HG03575 (cell line): ENCODE measurements around the gene TOP1.

Source experiments
- ATAC-seq: cut with Tn5 transposase; IDR thresholded peaks from one replicate; pipeline ENCODE4 v1.9.1; 2021; ENCODE audit not compliant: unreplicated experiment, insufficient number of reproducible peaks, low FRiP score; ENCODE audit errors: extremely low read depth

TOP1 gene

DNA sequence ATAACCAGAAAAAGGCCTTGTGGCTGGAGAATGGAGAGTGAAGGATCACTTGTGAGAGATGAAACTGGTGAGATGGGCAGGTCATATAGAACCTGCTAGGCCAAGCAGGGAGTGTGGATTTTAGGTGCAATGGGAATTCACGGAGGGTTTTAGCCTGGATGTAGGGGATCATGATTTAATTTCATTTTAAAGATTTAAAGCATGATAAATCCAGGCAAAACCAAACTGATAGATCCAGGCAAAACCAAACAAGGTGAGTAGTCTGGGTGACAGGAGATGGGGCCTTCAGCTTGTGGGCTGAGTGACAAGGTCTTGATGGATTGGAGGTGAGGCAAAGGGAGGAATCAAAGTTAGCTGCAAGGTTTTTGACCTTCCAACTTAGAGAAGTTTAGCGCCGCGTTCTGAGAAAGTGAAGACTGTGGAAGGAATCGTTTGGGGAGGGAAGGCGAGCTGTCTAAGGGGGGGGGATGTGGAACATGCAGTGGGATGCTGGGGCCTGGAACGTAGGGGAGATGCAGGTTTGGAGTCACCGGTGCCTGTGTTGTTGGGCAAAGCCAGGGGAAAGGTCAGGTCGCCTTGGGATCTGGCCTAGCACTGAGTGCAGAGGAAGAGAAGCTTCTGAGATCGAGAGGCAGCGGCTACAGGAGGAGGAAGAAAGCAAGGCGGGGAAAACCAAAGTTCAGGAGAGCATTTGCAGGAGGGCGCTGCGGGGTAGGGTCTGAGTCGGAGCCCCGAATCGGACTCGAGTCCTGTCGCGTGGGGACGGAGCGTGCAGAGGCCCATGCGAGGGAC lies 107.5 kb downstream of the TOP1 start:
- no peak for ATAC-seq

DNA sequence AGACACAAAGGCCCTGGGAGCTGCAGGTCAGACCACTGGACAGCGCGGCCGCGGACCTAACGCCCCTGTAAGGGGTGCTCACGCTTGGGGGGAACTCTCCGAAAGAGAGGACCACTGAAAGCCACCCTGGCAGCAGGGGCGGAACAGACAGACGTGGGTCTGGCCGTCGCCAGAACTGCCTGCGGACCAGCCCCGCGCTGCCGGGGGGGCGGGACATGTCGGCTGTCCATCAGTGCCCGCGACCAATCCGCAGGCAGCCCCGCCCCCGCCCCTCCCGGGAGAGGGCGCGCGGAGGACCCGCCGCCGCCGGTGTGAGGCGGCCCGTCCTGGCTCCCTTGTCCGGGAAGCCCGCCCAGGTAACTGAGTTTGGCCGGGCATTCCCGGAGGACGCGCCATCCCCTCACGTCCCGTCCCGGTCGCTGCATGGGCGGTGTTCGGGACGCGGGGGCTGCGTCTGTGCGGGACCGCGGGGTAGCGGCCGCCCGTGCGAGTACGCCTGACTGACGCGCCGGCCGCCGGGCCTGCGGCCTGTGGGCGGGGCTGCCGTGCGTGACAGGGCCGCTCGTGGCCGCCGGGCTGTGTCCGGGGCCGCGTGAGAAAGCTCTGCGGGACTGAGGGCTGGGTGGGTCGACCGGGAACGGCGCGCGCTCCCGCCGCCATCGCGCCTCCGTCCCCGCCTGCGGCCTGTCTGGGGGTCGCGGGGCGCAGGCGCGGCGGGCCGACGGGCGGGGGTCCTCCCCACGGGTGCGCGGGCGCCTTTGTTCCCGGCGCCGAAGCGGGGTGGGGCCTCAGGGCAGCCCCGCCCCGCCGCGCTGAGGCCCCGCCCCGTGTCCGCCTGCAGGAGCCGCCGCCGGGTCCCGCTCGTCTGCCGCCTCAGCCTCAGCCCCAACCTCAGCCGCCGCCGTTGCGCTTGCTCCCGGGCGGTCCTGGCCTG lies 108.3 kb downstream of the TOP1 start, which contains the start of gene PLCG1:
Gene PLCG1 (plus strand): TSS at position 864 of the 934 bp plus-strand sequence. CDS start 99 bp downstream, outside the sequence.
- no peak for ATAC-seq

DNA sequence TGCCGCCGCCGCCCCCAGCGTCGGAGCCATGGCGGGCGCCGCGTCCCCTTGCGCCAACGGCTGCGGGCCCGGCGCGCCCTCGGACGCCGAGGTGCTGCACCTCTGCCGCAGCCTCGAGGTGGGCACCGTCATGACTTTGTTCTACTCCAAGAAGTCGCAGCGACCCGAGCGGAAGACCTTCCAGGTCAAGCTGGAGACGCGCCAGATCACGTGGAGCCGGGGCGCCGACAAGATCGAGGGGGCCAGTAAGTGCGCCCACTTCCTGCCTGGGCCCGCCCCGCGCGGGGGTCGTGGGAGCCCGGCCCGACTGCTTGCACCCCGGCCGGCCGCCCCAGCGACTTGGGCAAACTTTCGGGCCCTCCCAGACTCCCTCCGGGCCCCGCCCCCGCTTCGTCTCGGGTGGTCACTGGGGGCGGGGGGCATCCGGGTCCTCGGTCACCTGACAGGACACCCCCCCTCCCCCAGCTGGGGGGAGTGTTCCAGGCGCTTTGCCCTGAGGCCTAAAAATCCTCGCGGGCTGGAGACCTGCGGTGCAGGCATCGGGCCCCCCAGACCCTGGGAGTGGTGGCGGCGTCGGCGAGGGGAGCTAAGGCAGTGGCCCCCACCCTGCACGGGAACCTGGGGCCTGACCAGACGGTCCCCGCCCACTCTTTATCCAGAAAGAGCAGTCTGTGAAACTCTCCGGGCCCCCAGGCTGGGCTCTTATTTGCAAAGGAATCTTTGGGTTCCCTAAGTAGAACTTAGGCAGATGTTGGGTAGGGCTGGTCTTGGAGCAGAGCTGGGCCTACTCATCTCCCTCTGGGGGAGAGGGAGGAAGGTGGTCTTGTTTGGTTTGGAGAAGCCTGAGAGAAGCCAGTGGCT lies 109.2 kb downstream of the TOP1 start:
- ATAC-seq: no peak

DNA sequence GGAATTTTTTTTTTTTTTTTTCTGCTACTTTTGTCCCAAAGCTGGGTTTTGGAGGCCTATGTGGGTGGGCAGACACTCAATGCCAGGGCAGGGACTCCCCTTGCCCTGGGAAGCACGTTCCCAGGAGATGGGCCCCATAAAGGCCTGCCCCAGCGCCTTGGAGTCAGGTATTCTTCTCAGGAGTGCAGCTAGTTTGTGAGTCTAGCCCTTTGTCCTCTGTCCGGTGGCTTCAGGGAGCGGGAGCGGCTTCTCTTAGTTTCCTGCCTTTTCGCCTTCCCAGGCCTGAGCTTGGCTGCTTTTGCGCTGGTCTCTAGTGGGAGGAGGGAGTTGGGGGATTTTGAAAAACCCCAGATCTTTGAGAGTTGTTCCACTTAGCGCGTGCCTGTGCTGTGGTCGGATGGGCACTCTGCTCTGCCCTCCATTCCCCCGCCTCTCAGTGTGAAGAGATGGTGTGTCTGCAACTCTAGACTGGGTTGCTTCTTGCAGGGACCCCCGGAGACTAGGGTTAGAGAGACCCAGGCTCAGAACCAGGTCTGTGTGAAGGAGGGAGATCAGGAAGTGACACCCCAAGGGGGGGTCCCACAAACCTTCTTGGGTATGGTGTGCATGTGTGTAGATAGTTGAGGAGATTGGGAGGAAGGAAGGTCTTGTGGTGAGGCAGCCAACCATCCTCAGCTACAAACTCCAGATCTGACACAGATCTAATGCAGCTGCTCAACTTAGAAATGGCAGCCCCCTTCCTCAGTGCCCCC lies 110.0 kb downstream of the TOP1 start:
- no peak for ATAC-seq

DNA sequence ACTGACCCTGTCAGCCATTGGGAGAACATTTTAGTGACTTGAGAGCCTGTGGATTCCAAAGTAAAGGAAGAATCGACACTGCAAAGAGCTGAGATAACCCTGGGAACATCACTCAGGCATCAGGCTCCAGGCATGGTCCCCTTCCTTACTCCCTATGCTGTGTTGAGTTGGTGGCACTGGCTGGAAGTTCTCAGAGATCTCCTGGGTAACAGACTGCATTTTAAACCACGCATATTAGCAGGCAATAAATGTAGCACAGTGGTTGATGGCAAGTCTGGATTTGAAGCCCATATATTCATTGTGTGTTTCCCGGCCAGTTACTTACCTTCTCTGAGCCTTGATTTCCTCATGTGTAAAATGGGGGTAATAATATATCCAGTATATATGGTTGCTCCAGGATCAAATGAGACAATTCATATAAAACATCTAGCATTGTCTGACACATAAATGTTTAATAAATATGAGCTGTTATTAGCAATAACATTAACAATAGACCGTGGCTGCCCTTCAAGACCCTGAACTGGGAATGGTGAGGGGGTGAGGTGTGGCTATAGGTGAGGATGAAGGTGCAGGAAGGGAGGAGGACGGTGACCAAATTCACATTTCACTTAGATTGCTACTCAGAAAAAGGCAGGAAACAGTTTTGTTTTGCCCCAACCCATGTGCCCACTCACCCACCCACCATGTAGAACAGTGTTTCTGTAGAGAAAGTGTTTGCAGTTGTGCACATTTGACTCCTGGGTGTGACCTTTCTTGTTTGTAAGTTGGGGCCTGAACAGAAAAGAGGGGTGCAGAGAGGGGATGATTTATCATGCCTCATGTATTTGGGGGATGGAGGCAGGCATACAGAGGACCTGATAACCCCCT lies 110.8 kb downstream of the TOP1 start:
- ATAC-seq: no peak

DNA sequence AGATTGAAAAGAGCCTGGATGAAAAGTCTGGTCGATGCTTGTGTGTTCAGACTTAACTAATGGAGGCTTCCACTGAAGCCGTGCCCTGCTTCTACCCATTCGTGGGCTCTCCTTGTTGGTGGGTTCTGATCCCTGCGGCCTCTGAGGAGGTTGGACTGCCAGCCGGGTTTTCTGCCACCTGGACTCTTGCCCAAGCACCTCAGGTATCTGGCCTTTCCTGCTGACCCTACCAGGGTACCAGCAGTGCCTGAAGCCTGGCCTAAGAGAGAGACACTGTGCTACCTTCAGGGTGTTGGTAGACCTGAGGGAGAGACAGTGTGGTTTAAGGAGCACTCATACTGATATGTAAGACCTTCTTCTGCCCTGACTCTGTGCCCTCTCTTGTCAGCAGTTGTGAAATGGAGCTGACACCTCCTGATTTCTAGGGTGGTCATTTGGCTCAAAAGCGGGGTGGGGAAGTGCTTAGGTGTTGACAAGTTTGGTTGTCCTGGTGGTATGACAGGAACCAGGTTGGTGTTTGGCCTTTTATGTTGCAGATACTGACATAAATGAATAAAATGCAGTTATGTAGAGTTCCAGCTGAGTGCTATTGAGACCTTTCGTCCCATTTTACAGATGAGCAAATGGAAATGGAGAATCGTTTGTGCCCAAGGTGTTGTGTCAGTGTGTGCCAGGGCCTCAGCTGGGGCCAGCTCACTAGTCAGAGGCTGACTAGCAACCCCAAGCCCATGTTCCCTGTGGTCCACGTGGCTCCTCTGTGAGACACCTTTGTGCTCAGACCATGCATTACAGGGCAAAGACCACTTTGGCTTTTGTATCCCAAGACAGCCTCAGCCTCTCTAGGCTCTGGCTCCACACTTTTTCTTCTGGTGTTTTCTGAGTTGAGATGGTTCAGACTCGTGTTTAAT lies 111.9 kb downstream of the TOP1 start:
- no peak for ATAC-seq

DNA sequence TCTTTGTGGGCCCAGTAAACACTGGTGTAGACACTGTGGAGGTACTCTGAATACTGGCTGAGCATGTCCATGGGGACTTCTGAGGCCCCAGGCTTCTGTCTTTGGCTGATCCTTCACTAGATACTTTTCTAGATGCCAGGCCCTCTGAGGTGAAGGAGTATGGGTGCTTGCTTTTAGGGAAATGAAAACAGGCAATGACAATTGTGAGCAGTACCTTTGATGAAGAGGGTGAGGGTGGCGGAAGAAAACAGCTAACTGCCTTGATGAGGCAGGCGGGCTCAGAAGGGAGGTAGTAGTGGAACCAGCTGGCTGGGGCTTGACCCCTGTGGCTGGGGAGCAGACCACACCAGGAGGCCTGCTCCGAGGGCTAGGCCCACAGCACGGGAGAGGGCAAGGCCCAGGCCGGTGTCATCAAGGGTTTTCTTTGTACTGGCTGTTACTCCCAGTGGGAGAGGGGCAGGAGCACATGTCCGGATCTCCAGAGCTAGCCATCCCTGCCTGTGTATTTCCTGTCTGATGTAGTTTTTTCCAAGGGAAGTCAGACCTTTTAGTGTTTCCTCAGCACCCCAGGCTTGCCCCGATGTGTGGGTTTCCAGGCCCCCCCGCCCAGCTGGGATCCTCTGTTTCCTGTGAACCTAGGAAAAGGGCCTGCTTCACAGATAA lies 112.7 kb downstream of the TOP1 start:
- no peak for ATAC-seq

DNA sequence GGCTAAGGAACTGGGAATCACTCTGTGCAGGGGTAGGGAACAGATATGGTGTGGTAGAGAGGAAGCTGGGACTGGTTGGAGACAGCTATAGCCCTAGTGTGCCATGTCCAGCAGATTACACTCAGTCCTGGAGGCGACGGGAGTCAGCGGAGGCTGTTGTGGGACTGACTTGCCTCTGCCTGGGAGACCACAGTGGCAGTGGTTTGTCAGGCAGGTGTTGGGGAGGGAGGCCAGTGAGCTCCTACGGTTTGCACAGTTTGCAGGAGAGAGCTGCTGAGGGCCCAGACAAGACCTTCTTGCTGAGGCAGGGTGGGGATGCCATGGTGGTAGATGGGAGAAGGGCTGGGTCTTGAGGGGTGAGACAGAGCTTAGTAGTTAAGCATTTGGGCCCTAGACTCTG lies 113.6 kb downstream of the TOP1 start:
- no peak for ATAC-seq

DNA sequence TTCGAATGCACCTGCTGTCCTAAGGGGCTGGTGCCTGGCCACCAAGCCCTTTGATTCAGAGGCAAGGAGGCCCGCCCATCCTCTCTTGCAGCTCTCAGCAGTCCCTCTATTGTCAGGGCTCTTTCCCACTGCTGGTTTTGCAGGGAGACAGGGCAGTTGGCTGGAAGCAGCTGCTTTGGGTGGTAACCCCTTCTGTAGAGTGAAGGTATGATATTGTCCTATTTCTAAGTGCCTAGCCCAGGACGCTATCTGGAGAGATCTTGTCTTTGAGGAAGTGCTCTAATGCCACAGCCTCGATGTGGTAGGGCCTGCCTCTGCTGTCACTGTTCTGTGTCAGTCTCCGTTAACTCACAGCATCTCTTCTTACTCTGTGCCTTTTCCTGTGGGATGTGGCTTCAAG lies 114.3 kb downstream of the TOP1 start:
- ATAC-seq: no peak

DNA sequence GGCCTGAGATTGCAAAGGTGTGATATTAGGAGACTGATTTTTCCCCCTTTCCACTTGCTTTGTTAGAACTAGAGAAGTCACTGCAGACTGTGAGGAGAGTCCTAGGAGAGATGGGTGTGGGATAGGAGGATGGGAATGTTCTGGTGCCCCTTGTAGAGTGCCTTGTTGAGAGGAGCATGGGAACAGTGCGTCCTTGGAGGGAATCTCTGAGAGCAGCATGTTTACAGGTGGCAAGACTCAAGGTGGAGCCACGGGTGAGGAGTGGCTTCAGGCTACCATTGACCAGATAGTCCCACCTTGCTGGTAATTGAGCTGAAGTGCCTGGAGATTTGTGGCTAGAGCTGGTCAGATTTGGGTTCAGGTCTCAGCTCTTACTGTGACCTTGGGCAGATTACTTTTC lies 114.7 kb downstream of the TOP1 start:
- ATAC-seq: no peak

DNA sequence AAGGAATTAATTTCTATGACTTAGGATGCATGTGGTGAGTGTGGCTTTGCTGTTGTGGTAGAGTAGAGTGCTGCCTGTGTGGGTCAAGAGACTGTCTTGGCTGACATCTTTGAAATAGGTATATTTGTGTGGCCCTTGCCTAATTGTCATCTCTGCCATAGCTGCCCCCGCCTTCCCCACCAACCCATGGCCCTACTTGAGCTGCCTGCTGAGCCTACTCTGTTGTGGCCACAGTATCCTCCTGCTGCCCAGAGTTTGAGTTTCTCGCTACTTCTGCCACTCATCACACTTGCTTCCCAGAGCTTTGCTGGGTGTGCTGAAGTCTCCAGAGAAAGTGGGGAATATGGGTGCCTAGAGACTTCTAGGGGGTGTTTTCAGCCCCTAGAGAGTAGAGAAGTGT lies 116.7 kb downstream of the TOP1 start:
- ATAC-seq: no peak

DNA sequence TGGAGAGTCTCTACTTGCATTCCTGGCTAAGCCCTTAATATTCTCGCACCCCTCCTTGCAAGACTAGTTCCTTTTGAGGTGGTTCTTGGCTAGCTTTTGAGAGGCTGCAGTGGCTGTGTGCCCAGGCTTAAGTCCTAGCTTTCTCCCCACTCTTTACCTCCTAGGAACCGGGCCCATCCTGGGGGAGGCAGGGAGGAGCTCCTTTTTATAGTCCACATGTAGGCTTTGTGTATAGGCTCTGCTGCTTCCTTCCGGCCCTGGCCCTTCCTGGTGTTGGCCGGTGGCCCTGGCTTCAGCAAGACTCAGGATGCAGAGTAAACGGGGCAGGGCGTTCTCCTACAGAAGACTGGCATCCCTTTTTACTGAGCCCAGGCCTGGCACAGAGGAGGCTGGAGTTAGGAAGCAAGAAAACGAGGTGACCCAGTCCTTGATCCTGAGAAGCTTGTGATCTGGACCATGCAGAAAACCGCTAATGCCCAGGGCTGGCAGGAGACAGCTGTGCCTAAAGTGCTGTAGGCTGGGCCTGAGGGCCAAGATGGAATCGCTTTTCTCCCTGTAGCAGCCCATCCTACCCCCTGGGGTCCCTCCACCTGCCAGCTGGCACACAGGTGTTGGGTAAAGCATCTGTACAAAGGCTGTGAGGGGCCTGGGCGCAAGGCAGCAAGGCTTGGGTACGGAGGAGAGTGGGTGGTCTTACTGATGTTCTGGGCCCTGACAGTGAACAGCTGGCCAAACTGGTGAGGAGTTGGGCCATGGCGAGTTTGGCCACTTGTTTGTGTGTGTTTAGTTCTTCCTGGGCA lies 117.4 kb downstream of the TOP1 start:
- ATAC-seq: no peak

DNA sequence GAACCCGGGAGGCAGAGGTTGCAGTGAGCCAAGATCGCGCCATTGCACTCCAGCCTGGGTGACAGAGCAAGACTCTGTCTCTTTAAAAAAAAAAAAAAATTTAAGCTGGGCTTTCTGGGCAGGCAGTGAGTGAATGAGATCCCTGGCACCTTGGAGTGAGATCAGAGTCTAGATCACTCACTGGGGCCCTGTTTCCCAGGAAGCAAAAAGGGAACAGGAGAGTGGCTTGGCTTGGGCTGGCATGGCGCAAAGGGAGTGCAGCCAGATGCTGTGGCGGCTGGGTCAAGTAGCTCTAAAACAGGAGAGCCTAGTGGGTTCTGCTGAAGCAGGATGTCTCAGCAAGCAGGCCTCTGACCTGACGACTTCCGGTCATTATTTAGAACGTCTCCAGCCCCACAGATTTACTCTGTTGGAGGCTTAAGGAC lies 119.2 kb downstream of the TOP1 start:
- ATAC-seq: no peak

DNA sequence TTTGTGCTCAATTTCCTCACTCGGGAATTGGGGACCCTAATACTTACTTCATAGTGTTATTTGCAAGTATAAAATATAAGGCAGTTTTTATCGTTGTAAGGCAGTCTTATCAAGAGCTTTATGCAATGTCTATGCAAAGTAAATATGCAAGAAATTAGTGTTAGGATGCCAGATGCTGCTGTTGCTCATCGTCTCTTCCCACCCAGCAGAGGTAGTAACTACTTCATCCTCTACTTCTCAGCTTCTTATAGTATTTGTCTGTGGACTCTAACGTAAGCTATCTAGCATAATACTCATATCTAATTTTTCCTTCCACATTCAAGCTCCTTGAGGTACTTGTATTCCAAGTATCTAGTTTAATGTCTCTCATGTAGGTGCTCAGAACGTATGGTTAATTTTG lies 120.3 kb downstream of the TOP1 start:
- no peak for ATAC-seq

DNA sequence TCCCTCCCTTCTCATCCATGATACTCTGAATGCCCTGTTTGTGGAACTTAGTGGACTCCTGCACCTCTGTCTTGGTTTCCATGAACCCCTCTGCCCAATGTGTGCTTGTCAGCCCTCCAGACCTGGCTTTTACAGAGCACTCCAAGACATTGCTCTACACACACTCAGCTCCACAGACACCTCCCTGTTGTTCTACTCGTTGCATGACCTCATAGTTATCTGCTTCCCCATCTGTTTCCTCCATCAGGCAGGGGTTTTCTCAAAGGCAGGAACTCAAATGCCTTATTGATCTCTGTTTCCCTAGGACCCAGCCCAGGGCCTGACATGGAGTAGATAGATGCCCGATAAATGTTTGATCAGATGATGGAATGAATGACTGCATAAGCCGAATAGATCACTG lies 122.0 kb downstream of the TOP1 start:
- ATAC-seq: no peak
